IMR-90 (cell line): ENCODE data around the gene BANP.

Experiments used
- BHLHE40 ChIP-seq: fragments of 150-350 bp; IDR thresholded peaks from 2 replicates; pipeline ENCODE4 v1.6.1; 2016; ENCODE audit warnings: mild to moderate bottlenecking, low read depth, low read length
- CEBPB ChIP-seq: IDR thresholded peaks from 2 replicates; pipeline ENCODE4 v1.6.1; 2012; ENCODE audit warnings: low read depth, low read length, improper control_type of control experiment
- MAFK ChIP-seq: IDR thresholded peaks from 2 replicates; pipeline ENCODE4 v1.6.1; 2012; ENCODE audit warnings: low read depth, low read length, improper control_type of control experiment
- POLR2A ChIP-seq: IDR thresholded peaks from 2 replicates; pipeline ENCODE4 v1.6.1; 2012; ENCODE audit warnings: mild to moderate bottlenecking, low read depth, low read length
- RAD21 ChIP-seq: IDR thresholded peaks from 2 replicates; pipeline ENCODE4 v1.6.1; 2012; ENCODE audit warnings: low read length, improper control_type of control experiment
- TF ChIP-seq, protein P1 (sequence below): conservative IDR thresholded peaks from 2 replicates; pipeline ENCODE4 v1.5.1; 2012; ENCODE audit warnings: mild to moderate bottlenecking, low read depth, low read length, improper control_type of control experiment

DNA sequence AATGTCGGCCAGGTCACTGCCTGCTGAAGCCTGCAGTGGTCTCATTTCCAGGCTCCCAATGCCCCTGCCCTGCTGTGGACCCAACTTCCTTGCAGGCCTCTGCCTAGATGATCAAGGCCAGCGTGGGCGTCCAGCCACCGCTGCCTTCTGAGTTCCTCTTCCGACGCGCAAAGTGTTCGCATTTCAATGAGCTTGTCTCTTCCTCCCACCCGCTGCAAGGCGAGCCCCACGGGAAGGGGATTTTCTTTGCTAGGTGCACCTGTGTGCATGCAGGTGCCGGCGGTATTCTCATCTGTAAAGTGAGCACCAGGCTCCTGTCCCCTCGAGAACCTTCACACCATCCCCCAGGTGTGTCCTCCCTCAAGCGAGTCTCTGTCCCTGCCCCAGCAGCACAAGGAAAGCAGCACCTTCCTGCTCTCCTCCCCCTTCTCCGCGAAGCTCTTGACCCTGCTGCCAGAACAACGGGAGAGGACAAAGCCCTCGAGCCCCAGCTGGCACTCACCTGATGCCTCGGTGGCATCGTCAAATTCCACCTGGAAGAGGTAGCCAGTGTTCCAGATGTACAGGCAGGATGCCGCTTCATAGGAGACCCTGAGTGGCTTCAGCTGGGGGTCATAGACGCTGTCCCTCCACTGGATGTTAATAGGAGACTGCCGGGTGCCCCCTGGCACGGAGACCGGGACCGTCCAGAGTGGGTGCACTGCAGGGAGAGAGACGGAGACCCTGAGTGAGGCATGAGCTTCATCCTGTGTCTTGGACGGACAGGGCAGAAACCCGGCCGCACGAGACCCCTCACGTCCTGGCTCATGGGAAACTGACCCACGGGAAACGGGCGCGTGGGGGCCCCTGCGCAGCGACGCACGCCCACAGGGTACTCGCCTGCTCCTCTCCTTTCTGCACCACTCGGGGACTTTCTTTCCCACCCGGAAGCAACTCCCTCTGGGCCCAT is 24.7 kb upstream of the BANP start:
- TF ChIP-seq, protein P1, sequence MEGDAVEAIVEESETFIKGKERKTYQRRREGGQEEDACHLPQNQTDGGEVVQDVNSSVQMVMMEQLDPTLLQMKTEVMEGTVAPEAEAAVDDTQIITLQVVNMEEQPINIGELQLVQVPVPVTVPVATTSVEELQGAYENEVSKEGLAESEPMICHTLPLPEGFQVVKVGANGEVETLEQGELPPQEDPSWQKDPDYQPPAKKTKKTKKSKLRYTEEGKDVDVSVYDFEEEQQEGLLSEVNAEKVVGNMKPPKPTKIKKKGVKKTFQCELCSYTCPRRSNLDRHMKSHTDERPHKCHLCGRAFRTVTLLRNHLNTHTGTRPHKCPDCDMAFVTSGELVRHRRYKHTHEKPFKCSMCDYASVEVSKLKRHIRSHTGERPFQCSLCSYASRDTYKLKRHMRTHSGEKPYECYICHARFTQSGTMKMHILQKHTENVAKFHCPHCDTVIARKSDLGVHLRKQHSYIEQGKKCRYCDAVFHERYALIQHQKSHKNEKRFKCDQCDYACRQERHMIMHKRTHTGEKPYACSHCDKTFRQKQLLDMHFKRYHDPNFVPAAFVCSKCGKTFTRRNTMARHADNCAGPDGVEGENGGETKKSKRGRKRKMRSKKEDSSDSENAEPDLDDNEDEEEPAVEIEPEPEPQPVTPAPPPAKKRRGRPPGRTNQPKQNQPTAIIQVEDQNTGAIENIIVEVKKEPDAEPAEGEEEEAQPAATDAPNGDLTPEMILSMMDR, result no peak
- TF ChIP-seq RAD21 (no peak), MAFK (no peak), CEBPB (no peak), BHLHE40 (no peak), POLR2A (no peak)
